Panc1 (cell line): ENCODE measurements around the gene MRM3.

Source experiments
- CTCF ChIP-seq: fragments of 450-650 bp; IDR thresholded peaks from 2 replicates; pipeline ENCODE4 v1.5.1; 2017; ENCODE audit warnings: mild to moderate bottlenecking
- SIN3A ChIP-seq: IDR thresholded peaks from 2 replicates; pipeline ENCODE4 v1.6.1; 2012; ENCODE audit warnings: low read depth, mild to moderate bottlenecking, low read length, moderate library complexity, borderline replicate concordance; ENCODE audit not compliant: insufficient read depth

GRCh38 chr17:806781-807522, 24.8 kb downstream of the MRM3 start:
- TF ChIP-seq CTCF (no peak), SIN3A (no peak)
